ENCODE measurements around the gene CRB2. TPM values are rescaled to one million over a fixed set of nuclear protein-coding genes. Genes with fewer than 3 reads are reported as not detected.

CRB2 gene
- total RNA-seq (10 to 100 TPM in 1 of 9 donors, under 1 TPM in 2, not detected in 6; 0.05 to 10.1 (median 0.10) TPM), polyA plus RNA-seq (not detected)
- long read RNA-seq, donor 1: 0 reads
- long read RNA-seq, donor 2: 0 reads
- long read RNA-seq, donor 3, partial matches to known transcripts: 0 of 1 reads
- long read RNA-seq, donor 3, other reads (novel, unspliced or antisense): 1 of 1 reads

DNA sequence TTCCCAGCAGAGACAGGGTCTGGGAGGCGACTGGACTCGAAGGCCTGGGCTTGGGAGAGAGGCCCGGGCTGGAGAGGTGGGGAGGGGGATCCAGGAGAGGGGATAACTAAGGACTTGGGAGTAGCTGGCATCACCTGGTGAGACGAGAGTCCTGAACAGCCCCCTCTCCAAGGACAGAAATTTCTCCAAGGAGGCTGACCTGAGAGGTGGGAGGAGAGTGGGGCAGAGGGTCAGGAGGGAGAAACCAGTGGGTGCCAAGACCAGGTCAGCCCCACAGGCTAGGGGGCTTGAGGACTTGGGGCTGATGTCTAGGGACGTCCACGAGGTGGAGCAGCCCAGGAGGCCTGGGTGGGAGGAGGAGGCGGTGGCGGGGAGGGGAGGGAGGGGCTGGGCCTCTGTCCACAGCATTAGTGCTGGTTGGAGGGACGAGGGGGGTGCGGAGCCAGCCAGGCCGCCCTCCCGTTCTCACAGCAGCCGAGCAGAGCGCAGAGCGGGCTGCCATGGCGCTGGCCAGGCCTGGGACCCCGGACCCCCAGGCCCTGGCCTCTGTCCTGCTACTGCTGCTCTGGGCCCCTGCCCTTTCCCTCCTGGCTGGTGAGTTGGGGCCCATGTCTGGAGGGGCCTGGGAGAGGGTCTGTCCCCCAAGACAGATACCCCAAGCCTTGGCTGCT lies at the start of gene CRB2:
Gene CRB2 (plus strand): TSS at position 437 of the 671 bp plus-strand sequence. CDS start 64 bp downstream, at position 501.
- Histone ChIP-seq H3K4me3 (no peak within 1 kb of the TSS), H3K4me1 (peaks cover 0 to 9% (median 3%) of the 10 kb centered on the region in 12 donors), H3K36me3 (no peaks in the 10 kb centered on the region), H3K9me3 (no peaks in the 10 kb centered on the region), H3K27ac (no peak within 1 kb of the TSS), H3K27me3 (peaks cover 0 to 33% (median 5%) of the 10 kb centered on the region in 9 donors)
- ATAC-seq (no peak), DNase-seq (no peak)
- intact Hi-C loops (cut with DNase I): loop anchor here in 2 of 10 donors (2.0 to 10.0 kb wide), 2 partner anchors 29 to 891 kb away; no protein-coding TSS in a partner anchor
- WGBS, 4 donors: 51 to 75% (median 69%) methylated on average over 8 to 17 of the region's 17 CpGs
- TF ChIP-seq, protein P1, sequence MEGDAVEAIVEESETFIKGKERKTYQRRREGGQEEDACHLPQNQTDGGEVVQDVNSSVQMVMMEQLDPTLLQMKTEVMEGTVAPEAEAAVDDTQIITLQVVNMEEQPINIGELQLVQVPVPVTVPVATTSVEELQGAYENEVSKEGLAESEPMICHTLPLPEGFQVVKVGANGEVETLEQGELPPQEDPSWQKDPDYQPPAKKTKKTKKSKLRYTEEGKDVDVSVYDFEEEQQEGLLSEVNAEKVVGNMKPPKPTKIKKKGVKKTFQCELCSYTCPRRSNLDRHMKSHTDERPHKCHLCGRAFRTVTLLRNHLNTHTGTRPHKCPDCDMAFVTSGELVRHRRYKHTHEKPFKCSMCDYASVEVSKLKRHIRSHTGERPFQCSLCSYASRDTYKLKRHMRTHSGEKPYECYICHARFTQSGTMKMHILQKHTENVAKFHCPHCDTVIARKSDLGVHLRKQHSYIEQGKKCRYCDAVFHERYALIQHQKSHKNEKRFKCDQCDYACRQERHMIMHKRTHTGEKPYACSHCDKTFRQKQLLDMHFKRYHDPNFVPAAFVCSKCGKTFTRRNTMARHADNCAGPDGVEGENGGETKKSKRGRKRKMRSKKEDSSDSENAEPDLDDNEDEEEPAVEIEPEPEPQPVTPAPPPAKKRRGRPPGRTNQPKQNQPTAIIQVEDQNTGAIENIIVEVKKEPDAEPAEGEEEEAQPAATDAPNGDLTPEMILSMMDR (IDR thresholded peaks at IDR 0.05): no peak
- no peak for TF ChIP-seq POLR2A (IDR thresholded peaks at IDR 0.05)

DNA sequence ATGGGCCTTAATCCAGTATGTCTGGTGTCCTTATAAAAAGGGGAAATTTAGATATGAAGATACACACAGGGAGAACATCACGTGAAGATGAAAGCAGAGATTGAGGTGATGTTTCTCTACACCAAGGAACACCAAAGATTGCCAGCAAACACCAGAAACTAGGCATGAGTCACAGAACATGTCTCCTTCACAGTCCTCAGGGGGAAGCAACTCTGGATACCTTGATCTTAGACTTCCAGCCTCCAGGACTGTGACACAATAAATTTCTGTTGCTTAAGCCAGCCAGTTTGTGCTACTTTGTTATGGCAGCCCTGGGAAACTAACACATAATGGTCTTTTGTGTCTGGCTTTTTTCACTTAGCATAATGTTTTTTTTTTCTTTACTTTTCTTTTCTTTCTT lies 46.4 kb upstream of the CRB2 start:
- Histone ChIP-seq H3K36me3 (no peaks in the 10 kb centered on the region), H3K4me3 (no peak overlapping the region), H3K27me3 (no peaks in the 10 kb centered on the region), H3K4me1 (peaks cover 0 to 15% (median 2%) of the 10 kb centered on the region in 12 donors), H3K27ac (no peak overlapping the region), H3K9me3 (no peaks in the 10 kb centered on the region)
- TF ChIP-seq, protein P1 (IDR thresholded peaks at IDR 0.05): no peak
- no peak for TF ChIP-seq POLR2A (IDR thresholded peaks at IDR 0.05)
- 79 to 97% (median 89%) methylated on average over 1 of the region's 1 CpG for WGBS, 4 donors
- DNase-seq: no peak
- intact Hi-C loops (cut with DNase I): no loop called here
- no peak for ATAC-seq

DNA sequence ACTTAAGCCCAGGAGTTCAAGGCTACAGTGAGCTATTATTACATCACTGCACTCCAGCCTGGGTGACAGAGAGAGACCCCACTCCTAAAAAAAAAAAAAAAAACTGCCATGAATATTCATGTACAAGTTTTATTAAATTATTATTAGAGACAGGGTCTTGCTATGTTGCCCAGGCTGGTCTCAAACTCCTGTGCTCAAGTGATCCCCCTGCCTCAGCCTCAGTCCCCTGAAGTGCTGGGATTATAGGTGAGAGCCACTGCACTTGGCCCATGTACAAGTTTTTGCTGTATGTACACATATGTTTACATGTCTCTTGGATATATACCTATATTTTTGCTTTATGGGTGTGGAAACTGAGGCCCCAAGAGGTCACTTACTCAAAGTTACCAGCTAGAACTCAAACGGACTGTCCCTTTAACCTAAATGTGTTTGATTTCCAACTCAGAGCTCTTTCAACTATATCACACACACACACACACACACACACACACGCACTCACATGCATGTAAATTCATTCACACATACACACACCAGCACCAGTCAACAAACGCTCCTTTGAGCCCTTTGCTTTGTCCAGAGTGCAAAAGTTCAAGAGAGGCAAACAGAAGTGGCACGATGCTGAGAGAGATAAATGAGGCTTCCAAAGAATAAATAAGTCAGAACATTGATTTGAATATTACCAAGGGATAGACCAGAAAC lies 45.3 kb upstream of the CRB2 start:
- H3K4me3 ChIP-seq: no peak overlapping the region
- H3K27ac ChIP-seq: no peak overlapping the region
- H3K4me1 ChIP-seq: peaks cover 0 to 11% (median 0%) of the 10 kb centered on the region in 12 donors
- ATAC-seq: no peak
- H3K9me3 ChIP-seq: no peaks in the 10 kb centered on the region
- no peak for TF ChIP-seq POLR2A (IDR thresholded peaks at IDR 0.05)
- TF ChIP-seq, protein P1 (IDR thresholded peaks at IDR 0.05): no peak
- WGBS, 4 donors: 68 to 74% (median 73%) methylated on average over 4 of the region's 4 CpGs
- DNase-seq: no peak
- intact Hi-C loops (cut with DNase I): no loop called here
- no peaks in the 10 kb centered on the region for H3K27me3 ChIP-seq
- H3K36me3 ChIP-seq: no peaks in the 10 kb centered on the region

- peaks cover 0 to 11% (median 0%) of the 10 kb centered on the region in 12 donors for H3K4me1 ChIP-seq
- H3K36me3 ChIP-seq: no peaks in the 10 kb centered on the region
- WGBS, 4 donors: 49 to 65% (median 57%) methylated on average over 9 of the region's 9 CpGs
- H3K27ac ChIP-seq: no peak overlapping the region
- H3K4me3 ChIP-seq: no peak overlapping the region
- ATAC-seq (no peak), DNase-seq (no peak)
- TF ChIP-seq POLR2A (IDR thresholded peaks at IDR 0.05): no peak
- TF ChIP-seq, protein P1 (IDR thresholded peaks at IDR 0.05): no peak
- no peaks in the 10 kb centered on the region for H3K9me3 ChIP-seq
- no peaks in the 10 kb centered on the region for H3K27me3 ChIP-seq
- intact Hi-C loops (cut with DNase I): no loop called here
Observed at GRCh38 chr9:123311250-123311752, 44.7 kb upstream of the CRB2 start.

Data from heart left ventricle (tissue), 16 donors.